Endometrium (tissue), 2 donors: Measurements from ENCODE around the gene ENOSF1.

Source experiments
- FAIRE-seq: peaks from 2 replicates; lab custom pipeline; 2012; peaks lifted over from hg19 to GRCh38; lab: Jason Lieb, UNC
- donor health status: control.
- donor health status: control.

Gene ENOSF1

GRCh38 chr18:629269-630150, 82.9 kb downstream of the ENOSF1 start:
- no peak for FAIRE-seq

GRCh38 chr18:627231-627630, 85.2 kb downstream of the ENOSF1 start:
- FAIRE-seq, result no peak

DNA sequence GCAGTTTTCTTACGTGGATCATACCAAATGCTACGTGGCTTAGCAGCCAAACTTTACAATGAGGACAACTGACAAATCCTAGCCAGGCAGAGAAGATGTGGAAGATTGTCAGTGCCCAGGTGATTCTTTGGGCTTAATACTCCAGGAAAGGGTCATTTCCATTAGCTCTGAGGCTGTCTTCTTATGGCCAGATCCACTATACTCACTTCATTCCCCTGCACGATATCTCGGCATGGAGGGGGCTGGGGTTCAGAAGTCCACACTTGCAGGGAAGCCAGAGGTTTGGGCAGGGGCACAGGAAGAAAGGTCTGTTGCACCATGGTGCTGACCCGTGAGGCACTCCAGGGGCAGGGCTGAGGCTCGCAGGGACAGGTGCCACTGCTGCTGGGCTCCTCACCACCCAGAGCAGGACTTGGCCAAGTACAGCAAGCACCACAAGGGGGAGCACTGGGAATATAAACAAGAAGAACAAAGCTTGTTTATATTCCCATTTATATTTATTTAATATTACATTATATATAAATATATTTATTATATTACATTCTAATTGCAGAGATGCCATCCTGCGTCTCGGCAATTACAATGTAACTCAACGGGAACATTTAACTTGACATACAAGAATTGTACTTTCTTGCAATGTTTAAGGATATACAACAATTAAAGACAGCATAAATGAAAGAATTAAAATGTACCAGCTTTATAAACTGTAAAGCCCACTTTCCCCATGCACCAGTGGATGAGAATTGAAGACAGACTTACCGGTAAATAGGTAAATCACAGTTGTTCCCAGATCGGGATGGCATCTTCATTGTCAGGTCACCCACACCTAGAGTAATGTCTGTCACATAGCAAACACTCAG, 88.4 kb downstream of the ENOSF1 start:
- no peak for FAIRE-seq

- FAIRE-seq, result no peak
Measured at GRCh38 chr18:622289-622688, 90.1 kb downstream of the ENOSF1 start.

DNA sequence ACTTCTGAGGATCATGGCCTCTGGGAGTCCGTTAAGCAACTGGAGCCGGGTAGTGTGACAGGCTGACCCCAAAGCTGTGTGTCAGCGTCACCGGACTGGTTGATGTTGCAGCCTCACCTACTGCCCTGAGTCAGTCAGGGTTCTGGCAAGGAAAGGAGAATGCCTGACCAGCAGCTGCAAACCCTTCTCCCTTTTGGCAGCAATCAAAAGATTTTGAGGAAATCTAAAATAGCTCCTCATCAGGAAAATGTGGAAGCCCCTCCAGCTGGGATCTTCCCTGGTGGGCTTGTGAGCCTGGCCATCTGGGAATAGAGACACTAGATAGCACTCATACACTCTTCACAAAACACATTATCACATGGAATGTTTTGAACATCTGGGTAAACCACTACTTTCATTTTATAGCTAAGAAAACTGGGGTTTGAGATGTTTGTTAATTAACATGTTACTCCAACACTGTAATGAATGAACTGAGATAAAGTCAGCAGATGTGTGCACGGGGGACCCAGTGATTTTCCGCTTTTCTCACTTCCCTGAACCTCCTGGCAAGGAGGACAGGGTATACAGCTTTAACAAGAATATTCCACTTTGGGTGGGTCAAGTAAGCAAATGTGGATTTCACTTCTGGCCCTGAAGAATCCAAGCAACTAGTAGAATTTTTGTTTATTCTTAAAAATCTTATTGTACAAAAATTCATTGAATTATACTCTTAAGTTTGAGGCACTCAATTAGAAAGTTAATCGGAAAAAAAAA, 91.0 kb downstream of the ENOSF1 start:
- no peak for FAIRE-seq
